OCI-LY7 (cell line): Measurements from ENCODE around the gene DMAC1. TPM values are rescaled to one million over a fixed set of nuclear protein-coding genes. Genes with fewer than 3 reads are reported as not detected.

Experiments
- BruUV-seq: library from RNA; stranded (reverse); fragments of 400-500 nt; replicated peaks from 2 replicates; lab custom pipeline; 2021; lab: Mats Ljungman, UMichigan
- CTCF ChIA-PET: fragments of 300-600 bp; sonication (Branson Sonifier 250); formaldehyde crosslinking; loops from one replicate; lab custom pipeline; 2022; ENCODE audit warnings: antibody characterized with exemption; ENCODE audit not compliant: unreplicated experiment; lab: Charles Lee
- POLR2A ChIA-PET: fragments of 300-600 bp; sonication (Branson Sonifier 250); formaldehyde crosslinking; loops from one replicate; lab custom pipeline; 2022; ENCODE audit warnings: antibody characterized with exemption; lab: Charles Lee
- DNase-seq: peaks from one replicate; pipeline ENCODE4 v3.0.0-alpha.2; 2015; ENCODE audit warnings: low spot score
- H2AFZ ChIP-seq: fragments of 200-600 bp; sonication (generic), shearing (Covaris generic); 2 replicates; pipeline ENCODE4 v1.6.1; 2014; ENCODE audit warnings: mild to moderate bottlenecking, antibody characterized with exemption, low read length, moderate library complexity
- H3K27ac ChIP-seq: fragments of 200-600 bp; sonication (generic); 2 replicates; pipeline ENCODE4 v1.5.1; 2014; ENCODE audit warnings: mixed run types, low read depth, mild to moderate bottlenecking, moderate library complexity, low read length, inconsistent platforms; ENCODE audit not compliant: poor library complexity, severe bottlenecking
- H3K36me3 ChIP-seq: fragments of 200-600 bp; sonication (generic); 2 replicates; pipeline ENCODE4 v1.6.1; 2014; ENCODE audit warnings: mild to moderate bottlenecking, antibody characterized with exemption, low read length, moderate library complexity, mixed read lengths; ENCODE audit not compliant: insufficient read depth
- H3K4me1 ChIP-seq: fragments of 200-600 bp; sonication (generic); 2 replicates; pipeline ENCODE4 v1.5.1; 2014; ENCODE audit warnings: mild to moderate bottlenecking, low read length; ENCODE audit not compliant: insufficient read depth, poor library complexity, severe bottlenecking
- H3K4me2 ChIP-seq: fragments of 200-600 bp; sonication (generic); 2 replicates; pipeline ENCODE4 v1.6.1; 2014; ENCODE audit warnings: mild to moderate bottlenecking, low read length
- H3K4me3 ChIP-seq: fragments of 200-600 bp; sonication (generic); 2 replicates; pipeline ENCODE4 v1.5.1; 2014; ENCODE audit warnings: mild to moderate bottlenecking, low read depth, low read length; ENCODE audit not compliant: poor library complexity, severe bottlenecking
- H3K79me2 ChIP-seq: fragments of 200-600 bp; sonication (generic); 2 replicates; pipeline ENCODE4 v1.6.1; 2016; ENCODE audit warnings: low read depth, mild to moderate bottlenecking, low read length, moderate library complexity, mixed read lengths; ENCODE audit not compliant: insufficient read depth
- H3K9me2 ChIP-seq: fragments of 200-600 bp; sonication (generic); 2 replicates; pipeline ENCODE4 v1.6.1; 2016; ENCODE audit warnings: mild to moderate bottlenecking, low read length, mixed read lengths; ENCODE audit not compliant: insufficient read depth
- H3K9me3 ChIP-seq: fragments of 200-600 bp; sonication (generic); 2 replicates; pipeline ENCODE4 v1.6.1; 2014; ENCODE audit warnings: mild to moderate bottlenecking, mixed run types, low read length, mixed read lengths
- H4K20me1 ChIP-seq: fragments of 200-600 bp; sonication (generic); 2 replicates; pipeline ENCODE4 v1.6.1; 2014; ENCODE audit warnings: mild to moderate bottlenecking, antibody characterized with exemption, low read length, moderate library complexity, mixed read lengths; ENCODE audit not compliant: insufficient read depth
- EZH2phosphoT487 ChIP-seq: fragments of 200-600 bp; sonication (generic); IDR thresholded peaks from 2 replicates; pipeline ENCODE4 v1.6.1; 2018; ENCODE audit warnings: low read depth, borderline replicate concordance, mild to moderate bottlenecking, mixed run types, antibody characterized with exemption, low read length, moderate library complexity, mixed read lengths
- intact Hi-C: fragments of 100-400 bp; cut with micrococcal nuclease; formaldehyde crosslinking; loops from one replicate; pipeline ENCODE4 v1.10.0; 2022; ENCODE audit not compliant: unreplicated experiment
- total RNA-seq, 2 experiments: library from RNA; depleted of rRNA in 1 of 2; stranded (reverse); fragments of >200 nt in 1 of 2; shearing (Covaris generic) in 1 of 2; gene quantifications; 2 replicates each; pipeline ENCODE4 v1.2.3, GENCODE V29; 2014 to 2022
- TF ChIP-seq, protein P1 (sequence below): fragments of 200-600 bp; sonication (generic); conservative IDR thresholded peaks from 2 replicates; pipeline ENCODE4 v1.5.1; 2014; ENCODE audit warnings: mild to moderate bottlenecking, antibody characterized with exemption, low read length, moderate library complexity, mixed read lengths

DMAC1 gene
- total RNA-seq, 2 experiments from 2014 or later, result 29.1 to 103 TPM

DNA sequence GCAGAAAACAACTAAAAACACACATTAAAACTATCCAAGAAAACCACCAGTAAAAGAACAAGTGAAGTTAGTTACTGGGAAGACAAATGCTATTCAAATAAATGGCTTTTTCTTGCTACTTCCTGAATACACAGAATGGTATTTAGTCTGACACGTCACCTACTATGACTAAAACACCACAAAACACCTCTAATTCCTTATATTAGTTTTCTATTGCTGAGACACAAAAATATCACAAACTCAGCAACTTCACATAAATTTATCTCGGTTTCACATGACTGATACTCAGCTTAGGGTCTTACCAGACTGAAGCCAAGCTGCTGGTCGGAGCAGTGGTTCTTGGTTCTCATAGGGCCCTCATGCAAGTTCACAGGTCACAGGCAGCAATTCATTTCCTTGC is 5.4 kb downstream of the DMAC1 start:
- ChIA-PET CTCF (no interaction called here), POLR2A (no interaction called here)
- H3K9me3 ChIP-seq, result no peaks in the 10 kb centered on the region
- no peak for DNase-seq
- H3K9me2 ChIP-seq, result no peaks in the 10 kb centered on the region
- intact Hi-C loops, result no loop called here
- H4K20me1 ChIP-seq, result no peaks in the 10 kb centered on the region
- H3K27ac ChIP-seq, result no peak overlapping the region
- peaks cover 21% of the 10 kb centered on the region for H3K79me2 ChIP-seq
- no peak overlapping the region for H3K4me3 ChIP-seq
- peaks cover 63% of the 10 kb centered on the region for H3K36me3 ChIP-seq
- no peak overlapping the region for H2AFZ ChIP-seq
- TF ChIP-seq EZH2phosphoT487, result no peak
- H3K4me2 ChIP-seq, result no peak overlapping the region
- BruUV-seq, result no TSS peak
- peaks cover 12% of the 10 kb centered on the region for H3K4me1 ChIP-seq

DNA sequence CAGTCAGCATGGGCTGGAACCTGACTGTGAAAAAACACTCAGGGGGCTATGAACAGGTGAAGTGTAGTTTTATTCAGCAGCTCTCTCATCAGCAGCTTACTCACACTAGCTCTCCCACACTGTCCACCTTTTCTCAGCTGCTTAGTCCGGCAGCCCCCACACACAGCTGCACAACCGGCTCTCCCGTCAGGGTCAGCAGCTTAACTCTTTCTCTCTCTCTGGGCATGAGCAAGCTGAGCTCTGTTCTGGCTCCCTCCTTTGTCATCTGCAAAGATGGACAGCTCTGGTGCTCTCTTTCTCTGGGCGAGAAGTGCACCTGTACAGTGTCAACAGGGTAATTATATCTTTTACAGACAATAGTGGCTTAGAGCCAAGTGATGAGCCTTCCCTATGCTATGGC is 8.2 kb downstream of the DMAC1 start:
- POLR2A ChIA-PET, result interaction anchor here (0.5 kb wide), 1 partner anchor 1185 kb away, joined by 3 read pairs; no protein-coding TSS in a partner anchor
- DNase-seq, result no peak
- Histone ChIP-seq H3K9me3 (no peaks in the 10 kb centered on the region), H3K79me2 (no peaks in the 10 kb centered on the region), H4K20me1 (no peaks in the 10 kb centered on the region), H3K27ac (no peak overlapping the region), H2AFZ (no peak overlapping the region), H3K4me3 (no peak overlapping the region), H3K4me1 (no peaks in the 10 kb centered on the region), H3K9me2 (no peaks in the 10 kb centered on the region), H3K4me2 (no peak overlapping the region), H3K36me3 (peaks cover 58% of the 10 kb centered on the region)
- intact Hi-C loops, result no loop called here
- TF ChIP-seq, protein P1, sequence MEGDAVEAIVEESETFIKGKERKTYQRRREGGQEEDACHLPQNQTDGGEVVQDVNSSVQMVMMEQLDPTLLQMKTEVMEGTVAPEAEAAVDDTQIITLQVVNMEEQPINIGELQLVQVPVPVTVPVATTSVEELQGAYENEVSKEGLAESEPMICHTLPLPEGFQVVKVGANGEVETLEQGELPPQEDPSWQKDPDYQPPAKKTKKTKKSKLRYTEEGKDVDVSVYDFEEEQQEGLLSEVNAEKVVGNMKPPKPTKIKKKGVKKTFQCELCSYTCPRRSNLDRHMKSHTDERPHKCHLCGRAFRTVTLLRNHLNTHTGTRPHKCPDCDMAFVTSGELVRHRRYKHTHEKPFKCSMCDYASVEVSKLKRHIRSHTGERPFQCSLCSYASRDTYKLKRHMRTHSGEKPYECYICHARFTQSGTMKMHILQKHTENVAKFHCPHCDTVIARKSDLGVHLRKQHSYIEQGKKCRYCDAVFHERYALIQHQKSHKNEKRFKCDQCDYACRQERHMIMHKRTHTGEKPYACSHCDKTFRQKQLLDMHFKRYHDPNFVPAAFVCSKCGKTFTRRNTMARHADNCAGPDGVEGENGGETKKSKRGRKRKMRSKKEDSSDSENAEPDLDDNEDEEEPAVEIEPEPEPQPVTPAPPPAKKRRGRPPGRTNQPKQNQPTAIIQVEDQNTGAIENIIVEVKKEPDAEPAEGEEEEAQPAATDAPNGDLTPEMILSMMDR, result no peak
- no peak for TF ChIP-seq EZH2phosphoT487
- CTCF ChIA-PET, result no interaction called here
- no TSS peak for BruUV-seq

DNA sequence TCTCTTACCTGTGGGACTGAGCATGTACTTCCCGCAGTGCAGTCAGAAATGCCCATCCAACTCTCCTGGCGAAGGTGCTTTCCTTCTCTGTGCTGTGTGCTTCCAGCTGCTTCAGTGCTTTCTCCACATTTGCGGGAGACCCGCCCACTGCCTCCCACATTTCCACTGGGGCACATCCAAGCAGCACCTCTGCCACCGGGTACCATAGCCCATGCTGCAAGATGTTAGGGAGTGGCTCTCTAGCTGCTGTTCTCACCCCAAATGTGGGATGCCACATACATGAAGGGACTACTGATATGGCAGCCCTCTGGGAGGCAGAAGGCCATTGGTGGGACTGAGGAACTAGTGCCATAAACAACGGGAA is 8.8 kb downstream of the DMAC1 start:
- no peak overlapping the region for H3K4me2 ChIP-seq
- H3K27ac ChIP-seq, result no peak overlapping the region
- no peaks in the 10 kb centered on the region for H3K9me2 ChIP-seq
- no peak overlapping the region for H3K4me3 ChIP-seq
- POLR2A ChIA-PET, result interaction anchor here (0.5 kb wide), 1 partner anchor 1185 kb away, joined by 3 read pairs; no protein-coding TSS in a partner anchor
- intact Hi-C loops, result no loop called here
- BruUV-seq, result no TSS peak
- H4K20me1 ChIP-seq, result no peaks in the 10 kb centered on the region
- H3K9me3 ChIP-seq, result no peaks in the 10 kb centered on the region
- no peak for DNase-seq
- no peaks in the 10 kb centered on the region for H3K79me2 ChIP-seq
- TF ChIP-seq EZH2phosphoT487, result no peak
- TF ChIP-seq, protein P1, result no peak
- H3K4me1 ChIP-seq, result no peaks in the 10 kb centered on the region
- no peak overlapping the region for H2AFZ ChIP-seq
- CTCF ChIA-PET, result no interaction called here
- peaks cover 52% of the 10 kb centered on the region for H3K36me3 ChIP-seq
